NCI-H82 treated with DMSO at 0.1 percent for 48 hours (cell line): Measurements from ENCODE around the gene VKORC1L1.
"Not testable (repeated sequence)": the region's sequence is repeated elsewhere in the genome, so short reads cannot be mapped to it uniquely, and the experiment has no call there.

ENCODE experiments used
- DNase-seq: peaks from one replicate; lab custom pipeline; 2025; ENCODE audit not compliant: unreplicated experiment; lab: John Stamatoyannopoulos, UW

Gene VKORC1L1

DNA sequence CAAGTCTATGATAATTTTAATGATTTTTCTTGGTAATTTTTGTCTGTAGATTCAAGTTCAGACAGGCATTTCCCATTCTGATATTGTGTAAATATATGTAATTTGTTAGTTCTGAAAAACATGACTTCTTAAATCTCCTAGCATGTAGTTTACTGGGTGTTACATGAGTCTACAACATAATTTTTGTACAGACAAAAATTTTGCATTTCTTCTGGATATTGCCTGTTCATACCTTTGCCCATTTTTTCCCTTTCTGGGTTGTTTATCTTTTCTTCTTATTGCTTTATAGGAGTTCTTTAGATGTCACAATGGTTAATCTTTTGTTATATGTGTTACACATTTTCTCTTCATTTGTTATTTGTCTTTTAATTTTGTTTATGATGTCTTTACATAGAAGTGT, 12.1 kb downstream of the VKORC1L1 start:
- not testable (repeated sequence) for DNase-seq

DNA sequence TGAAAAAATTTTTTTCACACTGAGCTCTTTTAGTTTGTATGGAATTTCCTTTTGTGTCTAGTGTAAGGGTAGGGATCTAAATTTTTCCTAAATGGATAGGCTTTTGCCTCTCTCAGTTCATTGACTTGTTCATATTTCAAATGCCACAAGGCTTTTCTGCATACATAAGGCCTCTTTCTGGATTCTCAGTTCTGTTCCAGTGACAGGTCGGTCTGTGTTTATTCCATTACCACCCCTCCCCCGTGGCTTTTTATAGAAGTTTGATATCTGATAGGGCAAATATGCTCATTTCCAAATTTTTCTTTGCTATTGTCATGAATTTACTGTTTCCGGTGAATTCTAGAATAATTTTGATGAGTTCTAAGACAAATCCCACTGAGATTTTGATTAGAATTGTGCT, 12.7 kb downstream of the VKORC1L1 start:
- DNase-seq: not testable (repeated sequence)

DNA sequence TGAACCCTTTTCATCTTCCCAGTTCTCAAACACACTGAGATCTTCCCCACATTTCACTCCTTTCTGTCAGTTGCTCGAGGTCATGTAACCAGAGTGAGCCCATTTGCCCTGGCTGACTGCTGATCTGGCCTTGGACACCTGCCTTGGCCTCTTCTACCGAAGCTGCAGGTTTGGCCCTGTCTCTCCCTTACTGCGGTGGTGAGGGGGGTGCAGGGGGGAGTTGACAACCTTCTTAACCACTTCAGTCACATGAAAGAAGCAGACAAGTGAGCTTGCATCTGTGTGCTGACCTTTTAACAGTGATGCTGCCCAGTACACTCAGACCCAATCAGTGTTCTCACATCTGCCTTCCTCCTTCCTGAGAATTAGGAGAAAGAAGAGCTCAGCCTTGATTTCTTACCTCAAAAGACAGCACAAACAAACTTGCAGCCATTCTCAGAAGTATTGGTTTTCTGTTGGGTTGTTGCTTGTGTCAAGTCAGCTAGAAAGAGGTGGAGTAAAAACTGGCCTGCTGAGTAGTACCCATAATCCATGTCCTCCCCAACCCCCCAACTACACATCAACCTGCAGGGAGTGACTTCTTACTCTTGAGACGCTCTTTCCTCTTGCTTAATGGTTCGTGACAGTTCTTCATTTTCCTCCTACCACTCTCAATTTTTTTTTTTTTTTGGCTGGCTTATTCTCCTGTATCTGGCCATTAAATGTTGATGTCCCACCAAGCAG, 15.7 kb downstream of the VKORC1L1 start:
- DNase-seq: not testable (repeated sequence)

- DNase-seq: not testable (repeated sequence)
These were observed 16.8 kb downstream of the VKORC1L1 start for GRCh38 chr7:65889722-65890121.

- DNase-seq: no peak
These were observed 19.3 kb downstream of the VKORC1L1 start for GRCh38 chr7:65892161-65892560.

- DNase-seq: no peak
These were observed 20.0 kb downstream of the VKORC1L1 start for GRCh38 chr7:65892835-65893234.

GRCh38 chr7:65896279-65896870, 23.5 kb downstream of the VKORC1L1 start:
- no peak for DNase-seq

GRCh38 chr7:65897289-65897688, 24.4 kb downstream of the VKORC1L1 start:
- not testable (repeated sequence) for DNase-seq

DNA sequence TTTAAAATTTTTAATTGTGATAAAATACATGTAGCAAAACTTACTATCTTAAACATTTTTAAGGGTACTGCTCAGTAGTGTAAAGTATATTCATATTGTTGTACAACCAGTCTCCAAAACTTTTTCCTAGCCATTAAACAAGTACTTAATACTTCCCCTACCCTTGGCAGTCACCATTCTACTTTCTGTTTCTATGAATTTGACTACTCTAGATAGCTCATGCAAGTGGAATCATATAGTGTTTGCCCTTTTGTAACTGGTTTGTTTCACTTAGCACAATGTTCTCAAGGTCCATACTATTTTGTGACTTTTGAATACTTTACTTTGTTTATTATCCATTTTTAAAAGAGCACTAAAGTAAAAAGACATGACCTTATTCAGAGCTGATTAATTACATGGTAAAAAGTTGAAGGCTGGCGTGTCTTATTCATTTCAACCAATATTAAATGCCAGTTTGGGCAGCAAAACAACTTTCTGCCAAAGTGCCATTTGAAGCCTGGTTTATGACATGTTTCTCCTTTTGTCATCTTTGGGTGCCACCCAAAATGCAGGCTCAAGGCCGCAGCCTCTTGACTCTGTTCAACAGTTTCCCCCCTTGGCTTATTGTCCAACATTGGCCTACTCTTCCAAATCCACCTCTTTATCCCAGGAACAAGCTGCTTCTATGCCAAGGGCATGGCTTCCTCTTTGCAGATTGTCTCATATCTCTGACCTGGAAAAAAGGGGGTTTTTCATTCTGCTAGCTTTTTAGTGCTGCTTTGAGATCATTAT, 26.0 kb downstream of the VKORC1L1 start:
- DNase-seq: not testable (repeated sequence)

GRCh38 chr7:65902306-65902705, 29.4 kb downstream of the VKORC1L1 start:
- DNase-seq: no peak

- no peak for DNase-seq
These were observed 34.8 kb downstream of the VKORC1L1 start for GRCh38 chr7:65907501-65908198.

DNA sequence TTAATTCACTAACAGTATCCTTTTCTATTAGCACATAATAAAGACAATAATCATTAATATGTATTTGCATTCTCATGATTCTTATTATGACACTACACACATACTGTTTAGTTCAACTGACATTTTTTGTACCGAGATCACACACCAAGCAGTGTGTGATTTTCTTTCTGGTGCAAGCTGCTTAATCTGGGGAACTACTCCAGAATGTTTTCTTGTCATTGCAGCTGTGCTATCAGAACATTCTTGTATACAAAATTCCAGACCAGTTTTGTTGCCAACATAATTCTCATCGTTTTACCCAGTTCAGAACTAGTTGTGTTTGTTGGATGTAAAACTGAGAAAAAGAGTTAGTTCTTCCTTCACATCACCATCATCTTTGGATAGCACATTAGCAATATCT, 37.4 kb downstream of the VKORC1L1 start:
- DNase-seq: no peak

- DNase-seq: no peak
These were observed 39.4 kb downstream of the VKORC1L1 start for GRCh38 chr7:65912237-65912636.

GRCh38 chr7:65915921-65916657, 43.2 kb downstream of the VKORC1L1 start:
- no peak for DNase-seq

DNA sequence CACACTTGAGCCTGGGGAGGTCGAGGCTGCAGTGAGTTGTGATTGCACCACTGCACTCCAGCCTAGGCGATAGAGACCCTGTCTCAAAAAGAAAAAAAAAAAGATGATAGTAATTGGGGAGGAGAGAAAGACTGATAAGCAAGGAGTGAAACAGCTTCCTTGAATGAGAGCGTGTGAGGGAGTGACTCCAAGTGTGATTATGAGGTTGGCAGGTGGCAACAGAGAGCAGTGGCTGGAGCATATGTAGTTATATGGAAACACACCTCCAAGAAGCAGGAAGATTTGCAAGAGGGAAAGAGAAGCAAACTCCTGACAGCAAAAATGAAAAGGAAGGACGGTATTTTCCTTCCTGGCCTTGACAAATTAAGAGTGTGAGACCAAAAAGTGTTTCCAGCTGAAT, 50.4 kb downstream of the VKORC1L1 start:
- no peak for DNase-seq

- no peak for DNase-seq
These were observed 51.3 kb downstream of the VKORC1L1 start for GRCh38 chr7:65924193-65924592.

GRCh38 chr7:65925040-65925439, 52.2 kb downstream of the VKORC1L1 start:
- DNase-seq: no peak

DNA sequence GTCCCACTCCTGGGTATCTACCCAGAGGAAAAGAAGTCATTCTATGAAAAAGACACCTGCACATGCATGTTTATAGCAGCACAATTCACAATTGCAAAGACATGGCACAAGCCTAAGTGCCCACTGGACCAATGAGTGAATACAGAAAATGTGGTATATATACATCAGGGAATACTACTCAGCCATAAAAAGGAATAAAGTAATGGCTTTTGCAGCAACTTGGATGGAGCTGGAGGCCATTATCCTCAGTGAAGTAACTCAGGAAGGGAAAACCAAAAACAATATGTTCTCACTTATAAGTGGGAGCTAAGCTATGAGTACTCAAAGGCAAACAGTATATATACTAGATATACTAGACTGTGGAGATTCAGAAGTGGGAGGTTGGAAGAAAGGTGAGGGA, 53.7 kb downstream of the VKORC1L1 start:
- no peak for DNase-seq

DNA sequence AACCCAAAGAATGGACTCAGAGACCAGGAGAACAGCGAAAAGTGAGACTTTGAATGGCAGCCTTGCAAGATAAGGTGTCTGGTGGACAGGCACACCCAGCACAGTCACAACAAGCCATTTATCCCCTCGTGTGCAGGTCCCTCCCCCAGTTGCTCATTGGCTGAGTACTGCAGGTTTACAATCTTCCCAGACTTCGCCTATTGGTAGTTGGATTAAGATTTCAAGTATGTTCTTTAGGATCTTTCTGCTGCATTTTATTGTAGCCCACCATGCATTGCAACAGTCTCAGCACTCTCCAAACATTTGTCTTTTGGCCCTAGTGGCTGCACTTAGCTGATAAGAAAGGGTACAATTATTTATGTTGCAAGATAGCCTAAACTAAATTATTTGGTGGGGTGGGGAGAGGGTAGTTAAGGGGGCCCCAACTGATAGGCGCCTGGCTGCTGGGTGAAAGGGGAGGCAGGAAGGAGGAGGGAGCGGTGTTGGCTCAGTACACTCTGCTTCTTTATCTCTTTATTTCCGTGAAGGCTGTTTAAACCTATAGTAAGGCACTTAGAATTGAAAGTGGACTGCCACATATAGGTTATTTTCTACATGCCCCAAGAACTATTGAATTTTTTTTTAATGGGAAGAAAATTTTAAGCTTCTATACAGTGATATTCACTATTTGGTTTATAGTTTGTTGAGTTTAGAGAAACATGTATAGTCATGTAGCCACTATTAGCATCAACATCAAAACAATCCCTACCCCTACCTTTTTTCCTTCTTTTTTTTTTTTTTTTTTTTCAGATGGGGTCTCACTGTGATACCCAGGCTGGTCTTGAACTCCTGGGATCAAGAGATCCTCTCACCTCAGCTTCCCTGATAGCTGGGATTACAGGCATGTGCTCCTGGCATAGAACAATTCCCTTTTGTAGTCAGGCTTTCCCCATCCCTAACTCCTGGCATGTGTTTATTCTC, 54.9 kb downstream of the VKORC1L1 start:
- no peak for DNase-seq

- DNase-seq: no peak
These were observed 58.8 kb downstream of the VKORC1L1 start for GRCh38 chr7:65931685-65932084.
